ENCODE measurements around the gene GPR17.

GPR17 gene

GRCh38 chr2:127694986-127695385, 49.0 kb downstream of the GPR17 start:
- DNase-seq (ENCODE audit: low spot score) = no peak

GRCh38 chr2:127695491-127696472, 49.8 kb downstream of the GPR17 start:
- peak; percentile 41 for DNase-seq (ENCODE audit: low spot score)

GRCh38 chr2:127697482-127698180, 51.7 kb downstream of the GPR17 start:
- DNase-seq (ENCODE audit: low spot score) = no peak

GRCh38 chr2:127698553-127699355, 52.8 kb downstream of the GPR17 start:
- no peak for DNase-seq (ENCODE audit: low spot score)

- peak; percentile 31 for DNase-seq (ENCODE audit: low spot score)
These were observed 54.7 kb downstream of the GPR17 start for GRCh38 chr2:127700527-127701192.

- DNase-seq (ENCODE audit: low spot score) = peak; percentile 92
These were observed 55.3 kb downstream of the GPR17 start, which contains the start of gene SFT2D3 for GRCh38 chr2:127701193-127701650. TSS of gene SFT2D3 (plus strand) at chr2:127701497. CDS start at chr2:127701529, 32 bp downstream.

- DNase-seq (ENCODE audit: low spot score) = peak; percentile 82
These were observed 55.9 kb downstream of the GPR17 start for GRCh38 chr2:127701651-127702394.
